NCI-H526 treated with DMSO at 0.1 percent for 48 hours (cell line): ENCODE measurements around the gene KCNIP1.
A peak's percentile ranks its signal among the peaks of the same experiment; 100 is the strongest.
"Not testable (repeated sequence)": the region's sequence is repeated elsewhere in the genome, so short reads cannot be mapped to it uniquely, and the experiment has no call there.

Experiments used
- DNase-seq: peaks from one replicate; lab custom pipeline; 2025; lab: John Stamatoyannopoulos, UW

The KCNIP1 gene

DNA sequence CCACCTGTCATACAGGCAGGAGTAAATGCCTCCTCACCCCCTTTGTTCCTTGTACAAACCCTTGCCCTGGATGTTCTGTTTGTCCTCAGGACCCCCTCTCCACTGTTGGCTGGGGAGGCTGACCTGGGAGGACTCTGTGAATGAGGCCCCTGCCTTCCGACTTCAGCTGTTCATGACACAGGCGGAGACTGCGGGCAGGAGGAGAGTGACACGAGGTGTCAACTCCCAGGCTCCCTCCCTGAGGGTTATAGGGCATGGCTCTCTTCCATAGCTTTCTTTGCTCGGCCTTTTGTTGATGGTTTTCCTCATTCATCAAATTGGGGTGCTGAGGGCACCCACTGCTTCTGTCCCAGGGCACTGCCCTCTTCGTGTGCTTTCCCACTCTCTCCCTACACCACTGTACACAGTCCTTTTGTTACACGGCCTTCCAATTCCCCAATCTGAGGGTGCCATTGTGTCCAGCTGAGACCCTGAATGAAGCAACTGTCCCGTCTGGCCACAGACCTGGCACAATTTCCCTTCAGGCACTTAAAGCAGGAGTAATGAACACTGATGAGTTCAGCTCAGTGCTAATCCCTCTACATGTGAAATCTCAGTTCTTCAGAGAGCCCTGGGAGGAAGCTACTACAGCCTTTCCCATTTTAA lies 33.8 kb downstream of the KCNIP1 start:
- DNase-seq, result no peak

- DNase-seq, result no peak
These were observed 34.3 kb downstream of the KCNIP1 start for GRCh38 chr5:170538096-170538465.

GRCh38 chr5:170538696-170539586 lies 35.1 kb downstream of the KCNIP1 start:
- DNase-seq, result no peak

- DNase-seq, result no peak
These were observed 36.5 kb downstream of the KCNIP1 start for GRCh38 chr5:170540271-170540670.

GRCh38 chr5:170541146-170541769 lies 37.4 kb downstream of the KCNIP1 start:
- no peak for DNase-seq

- DNase-seq, result no peak
These were observed 39.0 kb downstream of the KCNIP1 start for GRCh38 chr5:170542691-170543293.

DNA sequence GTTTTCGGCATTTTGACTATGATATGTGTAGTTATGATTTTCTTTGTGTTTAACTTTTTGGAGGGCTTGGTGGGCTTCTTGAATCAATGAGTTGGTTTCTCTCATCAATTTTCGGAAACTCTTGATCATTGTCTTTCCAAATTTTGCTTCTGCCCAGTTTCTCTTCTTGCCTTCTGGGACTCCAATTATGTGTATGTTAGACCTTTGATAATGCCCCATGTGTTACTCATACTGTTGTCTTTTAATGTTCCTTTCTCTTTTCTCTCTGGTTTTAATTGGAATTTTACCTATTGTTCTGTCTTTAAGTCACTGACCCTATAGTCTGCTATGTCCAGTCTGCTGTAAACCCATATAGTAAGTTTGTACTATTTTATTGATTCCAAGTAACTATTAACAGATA lies 41.5 kb downstream of the KCNIP1 start:
- DNase-seq, result no peak

- no peak for DNase-seq
These were observed 42.0 kb downstream of the KCNIP1 start for GRCh38 chr5:170545811-170546210.

- no peak for DNase-seq
These were observed 42.5 kb downstream of the KCNIP1 start for GRCh38 chr5:170546282-170546681.

GRCh38 chr5:170550382-170550781 lies 46.6 kb downstream of the KCNIP1 start:
- DNase-seq, result not testable (repeated sequence)

- no peak for DNase-seq
These were observed 47.3 kb downstream of the KCNIP1 start for GRCh38 chr5:170551076-170551475.

DNA sequence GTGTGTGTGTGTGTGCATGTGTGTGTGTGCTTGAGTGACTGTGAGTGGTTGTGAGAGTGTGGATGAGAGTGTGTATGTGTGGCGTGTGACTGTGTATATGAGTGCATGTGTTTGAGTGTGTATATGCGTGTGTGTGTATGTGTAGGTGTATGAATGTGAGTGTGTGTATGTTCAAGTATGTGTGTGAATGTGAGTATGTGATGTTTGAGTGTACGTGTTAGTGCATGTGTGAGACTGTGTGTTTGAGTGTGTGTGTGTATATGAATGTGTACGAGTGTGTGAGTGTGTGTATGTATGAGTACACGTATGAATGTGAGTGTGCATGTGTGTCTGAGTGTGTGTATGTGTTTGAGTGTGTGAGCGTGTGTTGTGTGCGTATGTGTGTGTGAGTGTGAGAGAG lies 47.8 kb downstream of the KCNIP1 start:
- no peak for DNase-seq

GRCh38 chr5:170552621-170553115 lies 48.8 kb downstream of the KCNIP1 start:
- DNase-seq, result no peak

DNA sequence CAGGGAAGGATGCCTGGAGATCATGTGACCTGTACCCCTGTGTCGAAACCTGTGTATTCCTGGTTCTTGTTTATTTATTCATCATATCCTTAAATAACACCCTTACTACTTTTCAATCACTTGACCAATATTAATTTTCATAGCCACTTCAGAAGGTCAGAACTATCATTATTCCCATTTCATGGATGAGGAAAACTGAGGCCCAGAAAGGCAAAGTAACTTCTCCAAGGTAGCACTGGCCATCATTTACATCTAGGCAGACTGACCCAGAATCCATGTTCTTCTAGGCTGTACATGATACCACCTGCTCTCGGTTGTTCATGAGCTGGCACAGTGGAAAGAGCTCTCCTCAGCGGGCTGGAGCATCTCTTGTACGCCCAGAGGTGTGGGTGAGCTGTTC lies 49.4 kb downstream of the KCNIP1 start:
- no peak for DNase-seq

DNA sequence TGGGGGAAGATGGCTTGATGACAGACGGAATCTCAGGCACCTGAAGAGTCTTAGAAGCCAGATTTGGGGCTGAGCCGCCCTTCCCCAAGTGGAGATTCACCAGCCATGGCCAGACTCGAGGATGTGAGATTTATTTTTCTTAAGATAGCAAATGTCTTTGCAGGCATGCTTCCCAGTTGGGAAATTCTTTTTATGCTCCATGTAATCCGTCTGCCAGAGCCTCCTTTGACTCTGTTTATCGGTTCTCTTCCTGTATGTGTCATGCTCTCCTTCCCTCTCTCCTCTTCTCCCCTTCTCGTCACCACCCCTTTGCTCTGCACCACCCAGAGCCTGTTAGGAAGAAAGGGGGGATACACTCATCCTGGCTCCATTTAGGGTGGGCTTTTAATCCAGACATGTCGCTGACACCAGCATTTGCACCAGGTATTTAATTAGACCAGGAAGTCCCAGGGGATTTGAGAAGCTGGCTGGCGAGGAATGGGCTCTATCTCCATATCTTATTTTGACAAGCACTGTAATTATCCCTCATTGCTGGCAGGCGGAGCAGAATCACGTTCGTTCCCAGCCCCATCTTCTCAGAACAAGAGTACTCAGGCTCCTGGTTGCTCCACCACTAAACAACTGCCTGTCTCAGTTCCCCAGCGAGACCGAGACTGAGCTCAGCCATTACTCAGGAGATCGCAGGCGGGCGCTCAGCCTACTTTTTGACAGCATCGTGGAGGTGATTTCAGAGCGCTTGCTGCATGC lies 50.9 kb downstream of the KCNIP1 start:
- DNase-seq, result peak; percentile 16

GRCh38 chr5:170557314-170557713 lies 53.5 kb downstream of the KCNIP1 start:
- DNase-seq, result no peak

DNA sequence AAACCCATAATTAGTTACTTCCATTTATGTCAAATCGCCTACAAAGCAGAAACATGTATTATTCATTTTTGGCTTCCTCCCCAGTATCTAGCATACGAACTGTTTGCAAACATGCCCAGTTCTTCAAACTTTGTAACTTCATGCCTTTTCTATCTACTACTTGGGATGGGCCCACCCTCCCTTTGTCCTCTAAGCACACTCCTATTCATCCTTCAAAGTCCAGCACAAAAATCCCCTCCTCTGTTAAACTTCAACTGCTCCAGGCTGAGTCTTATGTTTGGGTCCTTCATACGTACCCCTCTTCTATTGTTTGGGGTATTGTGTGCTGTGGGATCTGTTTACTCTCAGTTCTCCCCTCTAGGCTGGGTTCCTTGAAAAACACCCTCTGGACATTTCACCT lies 55.5 kb downstream of the KCNIP1 start:
- DNase-seq, result no peak

GRCh38 chr5:170560938-170561337 lies 57.1 kb downstream of the KCNIP1 start:
- no peak for DNase-seq

DNA sequence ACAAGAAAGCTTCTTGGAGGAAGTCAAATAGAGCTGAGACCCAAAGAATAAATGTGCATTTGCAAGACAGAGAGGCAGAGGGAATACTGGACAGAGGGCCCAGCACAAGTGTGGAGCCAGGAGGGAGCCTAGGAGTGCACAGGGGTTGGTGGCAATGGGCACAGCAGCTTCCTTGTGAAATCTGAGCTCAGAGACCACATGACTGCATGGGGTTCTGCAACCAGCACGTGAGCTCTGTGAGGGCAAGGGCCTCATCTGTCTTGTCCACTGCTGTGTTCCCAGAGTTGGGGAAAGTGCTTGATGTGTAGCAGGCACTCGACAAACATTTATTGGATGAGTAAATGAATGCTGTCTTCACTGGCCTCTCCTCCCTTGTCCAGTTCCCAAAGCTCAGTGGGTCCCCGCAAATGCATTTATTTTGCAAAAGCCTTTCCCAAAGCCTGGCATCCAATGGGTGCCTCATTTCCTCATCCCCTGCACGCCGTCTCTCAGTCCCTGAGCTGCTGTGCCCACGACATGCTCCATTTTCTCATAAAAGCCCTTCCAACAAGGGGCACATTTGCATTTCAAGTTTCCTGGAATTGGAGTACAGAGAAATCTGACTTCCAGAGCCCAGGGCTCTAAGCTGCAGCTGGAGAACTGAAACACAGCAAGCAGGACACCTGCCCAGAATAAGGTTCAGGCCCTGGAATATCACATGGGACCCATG lies 58.5 kb downstream of the KCNIP1 start:
- DNase-seq, result no peak

DNA sequence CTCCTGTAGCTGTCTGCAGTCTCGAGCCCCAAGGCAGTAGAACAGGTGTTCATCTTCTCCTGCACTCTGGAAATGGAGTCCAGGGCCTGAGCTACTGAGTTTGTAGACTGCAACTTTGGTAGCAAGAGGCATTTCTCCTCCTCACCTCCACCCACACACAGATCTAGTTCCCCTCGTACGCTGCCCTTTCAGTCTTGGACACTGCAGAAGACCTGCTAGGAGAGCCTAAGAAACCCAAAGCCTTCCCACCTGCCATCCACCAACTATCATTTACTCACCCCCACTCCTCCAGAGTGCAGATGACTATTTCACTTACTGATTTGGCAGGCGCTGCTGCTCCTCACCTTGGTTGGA lies 59.0 kb downstream of the KCNIP1 start:
- DNase-seq, result no peak
